ENCODE measurements around the gene NARS2. TPM values are rescaled to one million over a fixed set of nuclear protein-coding genes. Genes with fewer than 3 reads are reported as not detected.
A peak's percentile ranks its signal among the peaks of the same experiment; 100 is the strongest.

NARS2 gene
- total and polyA plus RNA-seq, 9 of the 15 experiments (the other 6 are each of a cell fraction or from before 2014, with no cell fraction given): 26.8 to 48.0 (median 34.2) TPM

DNA sequence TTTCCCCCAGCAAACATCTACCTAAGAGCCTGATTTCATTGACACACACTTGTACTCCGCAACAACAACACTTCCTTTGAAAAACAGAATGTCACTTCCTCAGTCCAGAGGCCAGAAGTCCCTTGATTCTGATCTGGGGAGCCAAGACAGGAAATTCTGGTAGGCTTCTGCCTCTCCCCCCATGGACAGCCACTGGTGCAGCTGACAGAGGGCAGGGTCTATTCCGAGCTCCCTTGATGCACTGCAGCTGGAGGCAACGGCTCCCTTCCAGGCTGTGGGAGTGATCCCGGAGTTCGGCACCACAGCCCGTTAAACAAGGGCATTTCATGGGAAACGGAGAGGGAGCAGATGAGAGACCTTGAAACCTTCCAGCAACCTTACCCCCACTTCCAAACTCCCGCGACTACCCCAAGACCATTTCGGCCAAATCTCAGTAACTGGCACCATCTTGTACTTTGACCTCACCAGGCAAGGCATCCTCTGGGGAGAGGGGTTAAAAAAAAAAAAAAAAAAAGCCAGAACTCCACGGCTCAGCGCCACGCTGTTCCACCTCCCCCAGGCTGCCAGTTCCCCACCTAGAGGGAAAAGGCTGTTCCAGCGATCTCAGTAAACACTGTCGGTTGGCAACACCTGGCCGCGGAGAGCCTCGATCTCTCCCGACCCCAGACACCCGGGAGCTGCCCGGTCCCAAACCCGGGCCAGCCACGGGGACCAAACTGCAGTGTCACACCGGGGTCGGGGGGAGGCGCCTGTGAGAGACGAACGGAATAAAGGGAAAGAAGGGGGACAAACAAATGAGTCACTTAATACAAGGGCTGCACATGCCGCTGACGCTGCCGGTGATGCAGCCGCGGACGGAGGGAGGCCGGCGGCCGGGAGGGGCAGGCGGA, 158.1 kb downstream of the NARS2 start (continued):
- peak; percentile 50 for TF ChIP-seq TAF1 (IDR thresholded peaks at IDR 0.05; ENCODE audit: control insufficient read depth, extremely low read depth, insufficient read depth, low read length, severe bottlenecking)
- TF ChIP-seq ZNF41 (CRISPR knock-in tag; conservative IDR thresholded peaks at IDR 0.05): no peak
- no peak for TF ChIP-seq MCM2 (IDR thresholded peaks at IDR 0.05; ENCODE audit: low read depth)
- TF ChIP-seq HDAC8 (tag; IDR thresholded peaks at IDR 0.05): no peak
- no peak for TF ChIP-seq NR3C1 (CRISPR knock-in tag; IDR thresholded peaks at IDR 0.05)
- TF ChIP-seq, protein P1, sequence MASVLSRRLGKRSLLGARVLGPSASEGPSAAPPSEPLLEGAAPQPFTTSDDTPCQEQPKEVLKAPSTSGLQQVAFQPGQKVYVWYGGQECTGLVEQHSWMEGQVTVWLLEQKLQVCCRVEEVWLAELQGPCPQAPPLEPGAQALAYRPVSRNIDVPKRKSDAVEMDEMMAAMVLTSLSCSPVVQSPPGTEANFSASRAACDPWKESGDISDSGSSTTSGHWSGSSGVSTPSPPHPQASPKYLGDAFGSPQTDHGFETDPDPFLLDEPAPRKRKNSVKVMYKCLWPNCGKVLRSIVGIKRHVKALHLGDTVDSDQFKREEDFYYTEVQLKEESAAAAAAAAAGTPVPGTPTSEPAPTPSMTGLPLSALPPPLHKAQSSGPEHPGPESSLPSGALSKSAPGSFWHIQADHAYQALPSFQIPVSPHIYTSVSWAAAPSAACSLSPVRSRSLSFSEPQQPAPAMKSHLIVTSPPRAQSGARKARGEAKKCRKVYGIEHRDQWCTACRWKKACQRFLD (CRISPR knock-in tag; IDR thresholded peaks at IDR 0.05): peak; percentile 83
- no peak for TF ChIP-seq KLF1 (tag; IDR thresholded peaks at IDR 0.05)
- peak; percentile 82 for TF ChIP-seq EP400 (IDR thresholded peaks at IDR 0.05)
- no peak for TF ChIP-seq TRIM28 (IDR thresholded peaks at IDR 0.05)
- no peak for TF ChIP-seq SAFB2 (IDR thresholded peaks at IDR 0.05; ENCODE audit: borderline replicate concordance, low read depth, low read length, severe bottlenecking)
- TF ChIP-seq CBX5 (IDR thresholded peaks at IDR 0.05; ENCODE audit: borderline replicate concordance, low read depth): no peak
- TF ChIP-seq HEY1 (CRISPR knock-in tag; IDR thresholded peaks at IDR 0.05; ENCODE audit: borderline replicate concordance): no peak
- no peak for TF ChIP-seq POLR3G (IDR thresholded peaks at IDR 0.05; ENCODE audit: extremely low read depth, insufficient read length, insufficient replicate concordance)
- TF ChIP-seq EZH2 (IDR thresholded peaks at IDR 0.05; ENCODE audit: borderline replicate concordance, low read depth, low read length): no peak
- no peak; a peak in 1 of 4 replicates for TF ChIP-seq ETV6 (IDR thresholded peaks at IDR 0.05; ENCODE audit: borderline replicate concordance in 1 of 2, low read depth in 2 of 2, low read length in 1 of 2)
- TF ChIP-seq ETV6 (CRISPR knock-in tag; IDR thresholded peaks at IDR 0.05; ENCODE audit: borderline replicate concordance): no peak
- TF ChIP-seq ETS2 (tag; IDR thresholded peaks at IDR 0.05; ENCODE audit: borderline replicate concordance, poor library complexity, severe bottlenecking): no peak
- TF ChIP-seq NCOA2 (IDR thresholded peaks at IDR 0.05; ENCODE audit: partially characterized antibody in 2 of 2): no peak
- TF ChIP-seq FUS (optimal IDR thresholded peaks at IDR 0.05; ENCODE audit: low read depth, low read length): no peak
- peak; percentile 32; the same call in 1 of the 2 replicates for TF ChIP-seq MBD2 (IDR thresholded peaks at IDR 0.05; ENCODE audit: borderline replicate concordance, low read depth)
- TF ChIP-seq GABPB2 (CRISPR knock-in tag; conservative IDR thresholded peaks at IDR 0.05): no peak
- TF ChIP-seq SMARCA5 (IDR thresholded peaks at IDR 0.05): no peak
- peak; percentile 86 for TF ChIP-seq C11orf30 (IDR thresholded peaks at IDR 0.05; ENCODE audit: low read depth)
- TF ChIP-seq, protein P2, sequence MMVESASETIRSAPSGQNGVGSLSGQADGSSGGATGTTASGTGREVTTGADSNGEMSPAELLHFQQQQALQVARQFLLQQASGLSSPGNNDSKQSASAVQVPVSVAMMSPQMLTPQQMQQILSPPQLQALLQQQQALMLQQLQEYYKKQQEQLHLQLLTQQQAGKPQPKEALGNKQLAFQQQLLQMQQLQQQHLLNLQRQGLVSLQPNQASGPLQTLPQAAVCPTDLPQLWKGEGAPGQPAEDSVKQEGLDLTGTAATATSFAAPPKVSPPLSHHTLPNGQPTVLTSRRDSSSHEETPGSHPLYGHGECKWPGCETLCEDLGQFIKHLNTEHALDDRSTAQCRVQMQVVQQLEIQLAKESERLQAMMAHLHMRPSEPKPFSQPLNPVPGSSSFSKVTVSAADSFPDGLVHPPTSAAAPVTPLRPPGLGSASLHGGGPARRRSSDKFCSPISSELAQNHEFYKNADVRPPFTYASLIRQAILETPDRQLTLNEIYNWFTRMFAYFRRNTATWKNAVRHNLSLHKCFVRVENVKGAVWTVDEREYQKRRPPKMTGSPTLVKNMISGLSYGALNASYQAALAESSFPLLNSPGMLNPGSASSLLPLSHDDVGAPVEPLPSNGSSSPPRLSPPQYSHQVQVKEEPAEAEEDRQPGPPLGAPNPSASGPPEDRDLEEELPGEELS (CRISPR knock-in tag; IDR thresholded peaks at IDR 0.05; ENCODE audit: borderline replicate concordance): 0 out of 2 replicates have a peak, but pooled peaks have one; percentile 22
- TF ChIP-seq BCOR (IDR thresholded peaks at IDR 0.05): peak; percentile 61
- TF ChIP-seq ZFX (CRISPR knock-in tag; IDR thresholded peaks at IDR 0.05): no peak
- TF ChIP-seq CBX1 (IDR thresholded peaks at IDR 0.05; ENCODE audit: low read depth): peak; percentile 74; the same call in 1 of the 2 replicates

All from K562 (cell line).